Measurements from ENCODE around the gene RERG.
A peak's percentile ranks its signal among the peaks of the same experiment; 100 is the strongest.
"Not testable (repeated sequence)": the region's sequence is repeated elsewhere in the genome, so short reads cannot be mapped to it uniquely, and the experiment has no call there.

The RERG gene

DNA sequence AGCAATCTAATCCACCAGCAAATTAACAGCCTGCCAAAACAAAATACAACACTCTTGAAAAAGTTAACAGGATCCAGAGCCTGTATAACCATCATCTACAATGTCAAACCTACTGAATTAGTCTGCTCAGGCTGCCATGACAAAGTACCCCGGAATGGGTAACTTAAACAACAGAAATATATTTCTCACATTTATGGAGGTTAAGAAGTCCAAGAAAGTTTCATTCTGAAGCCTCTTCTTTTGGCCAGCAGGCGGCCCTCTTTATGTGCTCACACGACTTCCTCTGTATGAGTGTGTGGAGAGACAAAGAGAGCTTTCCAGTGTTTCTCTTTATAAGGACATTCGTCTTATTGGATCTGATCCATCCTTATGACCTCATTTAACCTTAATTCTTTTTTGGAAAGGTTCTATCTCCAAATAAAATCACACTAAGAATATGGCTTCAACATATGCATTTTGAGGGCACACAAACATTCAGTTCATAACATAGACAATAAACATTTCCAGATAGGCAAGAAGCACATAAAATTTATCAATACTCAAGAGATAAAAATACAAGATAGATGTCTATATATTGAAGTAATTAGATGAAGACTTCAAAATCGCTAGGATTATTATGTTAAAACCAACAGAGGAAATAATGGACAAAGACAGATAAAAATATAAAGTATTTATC, 5.9 kb upstream of the RERG start:
- H3K4me3 ChIP-seq (ENCODE audit: low read depth, low read length) = no peak overlapping the region
- DNase-seq (ENCODE audit: low read depth) = peak; percentile 28
- TF ChIP-seq MYC (IDR thresholded peaks at IDR 0.05; ENCODE audit: low read depth, low read length) (no peak), POLR2A (IDR thresholded peaks at IDR 0.05; ENCODE audit: extremely low read depth, insufficient read length) (no peak)
- TF ChIP-seq, protein P1, sequence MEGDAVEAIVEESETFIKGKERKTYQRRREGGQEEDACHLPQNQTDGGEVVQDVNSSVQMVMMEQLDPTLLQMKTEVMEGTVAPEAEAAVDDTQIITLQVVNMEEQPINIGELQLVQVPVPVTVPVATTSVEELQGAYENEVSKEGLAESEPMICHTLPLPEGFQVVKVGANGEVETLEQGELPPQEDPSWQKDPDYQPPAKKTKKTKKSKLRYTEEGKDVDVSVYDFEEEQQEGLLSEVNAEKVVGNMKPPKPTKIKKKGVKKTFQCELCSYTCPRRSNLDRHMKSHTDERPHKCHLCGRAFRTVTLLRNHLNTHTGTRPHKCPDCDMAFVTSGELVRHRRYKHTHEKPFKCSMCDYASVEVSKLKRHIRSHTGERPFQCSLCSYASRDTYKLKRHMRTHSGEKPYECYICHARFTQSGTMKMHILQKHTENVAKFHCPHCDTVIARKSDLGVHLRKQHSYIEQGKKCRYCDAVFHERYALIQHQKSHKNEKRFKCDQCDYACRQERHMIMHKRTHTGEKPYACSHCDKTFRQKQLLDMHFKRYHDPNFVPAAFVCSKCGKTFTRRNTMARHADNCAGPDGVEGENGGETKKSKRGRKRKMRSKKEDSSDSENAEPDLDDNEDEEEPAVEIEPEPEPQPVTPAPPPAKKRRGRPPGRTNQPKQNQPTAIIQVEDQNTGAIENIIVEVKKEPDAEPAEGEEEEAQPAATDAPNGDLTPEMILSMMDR (IDR thresholded peaks at IDR 0.05; ENCODE audit: low read depth, low read length) = peak; percentile 41

DNA sequence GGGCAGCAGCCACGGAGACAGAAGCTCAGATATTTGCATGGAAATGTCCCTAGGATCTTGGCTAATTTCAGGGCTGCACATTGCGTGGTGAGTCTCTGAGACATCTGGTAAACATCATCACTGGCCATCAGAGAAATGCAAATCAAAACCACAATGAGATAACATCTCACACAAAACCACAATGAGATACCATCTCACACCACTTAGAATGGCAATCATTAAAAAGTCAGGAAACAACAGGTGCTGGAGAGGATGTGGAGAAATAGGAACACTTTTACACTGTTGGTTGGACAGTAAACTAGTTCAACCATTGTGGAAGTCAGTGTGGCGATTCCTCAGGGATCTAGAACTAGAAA, 4.6 kb upstream of the RERG start:
- H3K4me3 ChIP-seq (ENCODE audit: low read depth, low read length) = not testable (repeated sequence)
- peak; percentile 16 for DNase-seq (ENCODE audit: low read depth)

DNA sequence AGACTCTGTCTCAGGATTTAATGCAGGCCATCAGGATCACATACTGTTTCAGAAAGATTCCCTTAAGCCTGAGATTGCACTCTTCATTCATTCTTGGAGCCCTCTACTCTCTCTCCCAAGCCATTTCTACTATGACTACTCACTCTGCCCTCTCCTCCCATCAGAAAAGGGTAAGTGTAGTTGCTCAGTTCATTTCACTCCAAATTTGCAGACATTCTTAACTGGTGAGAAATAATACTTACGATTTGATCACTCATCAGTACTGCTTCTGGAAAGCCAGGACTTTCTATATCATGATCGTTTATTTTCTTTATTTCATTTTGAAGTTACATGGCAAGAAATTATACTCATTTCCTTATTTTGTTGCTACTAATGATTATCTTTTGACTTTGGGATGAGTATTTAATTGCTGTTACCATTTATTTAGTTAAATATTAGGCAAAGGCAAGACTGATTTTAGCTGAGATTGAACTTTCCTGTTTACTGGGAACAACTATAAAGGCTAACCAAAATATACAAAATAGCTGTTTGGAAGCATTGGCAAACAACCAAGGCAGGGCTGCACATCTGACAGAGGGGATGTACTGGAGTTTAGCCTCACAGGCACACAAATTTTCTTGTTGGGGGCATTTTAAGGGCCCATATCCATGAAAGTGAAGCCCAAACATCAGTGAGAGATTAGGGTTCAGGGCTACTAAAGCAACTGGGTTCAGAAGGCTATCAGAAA, 4.1 kb upstream of the RERG start:
- TF ChIP-seq POLR2A (IDR thresholded peaks at IDR 0.05; ENCODE audit: extremely low read depth, insufficient read length) = no peak
- H3K4me3 ChIP-seq (ENCODE audit: low read depth, low read length) = no peak overlapping the region
- DNase-seq (ENCODE audit: low read depth) = no peak

DNA sequence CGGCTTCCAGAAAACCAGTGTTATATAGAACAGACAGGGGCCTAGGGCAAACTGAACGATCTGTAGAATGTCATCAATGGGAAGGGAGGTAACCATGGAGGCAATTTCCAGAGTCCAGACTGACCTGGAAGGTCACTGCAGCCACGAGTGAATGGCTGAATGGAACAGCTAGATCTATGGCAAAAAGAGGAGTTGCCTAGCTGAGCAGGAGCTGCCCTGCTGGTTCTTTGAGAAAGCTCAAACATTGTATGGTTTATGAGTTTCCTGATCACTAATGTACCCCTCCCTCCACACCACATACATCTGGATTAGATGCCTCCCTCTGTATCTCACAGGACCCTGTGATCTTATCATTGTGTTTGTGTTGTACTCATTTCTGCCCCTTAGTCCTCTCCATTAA, 1.0 kb upstream of the RERG start:
- TF ChIP-seq, protein P2, sequence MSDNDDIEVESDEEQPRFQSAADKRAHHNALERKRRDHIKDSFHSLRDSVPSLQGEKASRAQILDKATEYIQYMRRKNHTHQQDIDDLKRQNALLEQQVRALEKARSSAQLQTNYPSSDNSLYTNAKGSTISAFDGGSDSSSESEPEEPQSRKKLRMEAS (IDR thresholded peaks at IDR 0.05; ENCODE audit: low read depth, low read length) = no peak
- TF ChIP-seq MYC (IDR thresholded peaks at IDR 0.05; ENCODE audit: low read depth, low read length) = no peak
- TF ChIP-seq, protein P1 (IDR thresholded peaks at IDR 0.05; ENCODE audit: low read depth, low read length) = no peak
- TF ChIP-seq POLR2A (IDR thresholded peaks at IDR 0.05; ENCODE audit: extremely low read depth, insufficient read length) = no peak
- no peak overlapping the region for H3K4me3 ChIP-seq (ENCODE audit: low read depth, low read length)
- no peak for DNase-seq (ENCODE audit: low read depth)

DNA sequence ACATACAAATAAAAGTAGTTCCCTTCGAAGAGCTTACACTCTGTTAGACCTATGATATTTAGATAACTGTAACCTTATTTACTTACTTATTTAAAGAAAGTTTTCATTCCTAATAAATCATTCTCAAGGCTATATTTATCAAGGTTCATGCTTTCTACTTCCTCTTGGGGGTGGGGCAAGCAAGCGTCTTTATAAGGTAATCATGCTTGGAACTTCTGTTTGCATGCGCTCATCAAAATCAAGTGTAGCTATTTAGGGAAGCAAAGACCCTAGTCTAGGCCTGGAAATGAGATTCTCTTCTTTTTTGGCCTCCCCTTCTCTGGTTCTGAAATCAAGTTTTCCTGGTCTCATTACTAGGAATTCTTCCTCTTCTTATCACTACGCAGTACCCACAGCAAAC, 766 bp downstream of the RERG start:
- H3K4me3 ChIP-seq (ENCODE audit: low read depth, low read length) = no peak overlapping the region
- TF ChIP-seq POLR2A (IDR thresholded peaks at IDR 0.05; ENCODE audit: extremely low read depth, insufficient read length) = no peak
- no peak for TF ChIP-seq MYC (IDR thresholded peaks at IDR 0.05; ENCODE audit: low read depth, low read length)
- DNase-seq (ENCODE audit: low read depth) = no peak

DNA sequence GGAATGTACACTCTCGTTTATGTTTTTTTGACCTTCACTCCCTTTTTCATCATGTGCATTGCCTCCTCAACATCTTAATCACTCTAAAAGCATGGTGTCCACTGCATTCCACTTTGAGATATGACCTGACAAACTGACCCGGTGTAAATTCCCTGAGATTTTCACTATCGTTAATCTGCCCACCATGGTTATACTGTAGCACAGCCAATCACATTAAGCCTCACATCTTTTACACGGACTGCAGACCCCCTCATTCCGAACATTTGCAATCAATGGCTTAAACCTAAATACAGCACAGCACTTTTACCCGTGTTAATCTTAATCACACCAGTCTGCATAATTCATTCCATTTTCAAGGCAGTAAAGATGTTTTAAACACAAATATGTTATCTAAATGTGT, 2.4 kb downstream of the RERG start:
- TF ChIP-seq POLR2A (IDR thresholded peaks at IDR 0.05; ENCODE audit: extremely low read depth, insufficient read length) (no peak), MYC (IDR thresholded peaks at IDR 0.05; ENCODE audit: low read depth, low read length) (no peak)
- TF ChIP-seq, protein P1 (IDR thresholded peaks at IDR 0.05; ENCODE audit: low read depth, low read length) = no peak
- TF ChIP-seq, protein P2 (IDR thresholded peaks at IDR 0.05; ENCODE audit: low read depth, low read length) = no peak
- no peak for DNase-seq (ENCODE audit: low read depth)
- no peak overlapping the region for H3K4me3 ChIP-seq (ENCODE audit: low read depth, low read length)

DNA sequence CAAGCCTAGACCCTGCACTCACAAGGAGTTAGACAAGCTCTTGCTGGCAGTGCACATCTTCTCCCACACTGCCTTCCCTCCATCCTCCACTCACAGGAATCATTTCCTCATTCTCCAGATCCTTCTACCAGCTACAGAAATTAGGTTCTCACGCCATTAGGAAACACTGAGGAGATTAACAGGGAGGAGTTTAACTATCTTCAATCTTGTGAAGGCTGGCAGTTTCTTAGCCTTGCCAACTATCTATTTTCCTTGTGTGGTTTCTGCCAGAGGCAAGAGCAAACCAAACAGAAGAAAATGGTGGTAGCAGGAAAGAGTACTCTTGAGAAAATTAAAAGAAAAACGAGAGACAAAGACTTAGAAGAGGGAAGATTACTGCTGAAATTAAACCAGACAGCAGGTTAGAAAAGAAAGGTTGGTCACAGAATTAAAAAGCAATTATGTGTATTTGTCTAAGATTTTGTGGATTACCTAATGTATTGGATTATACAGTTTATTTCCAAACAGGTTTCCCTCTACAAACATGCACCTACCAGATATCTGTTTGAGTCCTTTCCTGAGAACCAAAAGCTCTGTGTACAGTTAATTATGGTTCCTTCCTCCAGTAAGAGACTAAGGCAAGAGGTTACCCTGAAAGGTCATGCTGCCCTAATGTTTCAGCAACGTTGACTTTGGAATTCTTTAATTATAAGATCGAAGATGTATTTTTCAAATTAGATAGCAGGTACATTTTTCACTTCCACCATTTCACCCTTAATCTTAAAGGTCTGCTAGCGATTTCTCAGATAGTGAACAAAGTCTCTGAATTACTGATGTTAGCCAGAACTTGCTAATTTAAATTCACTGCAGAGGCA, 5.0 kb downstream of the RERG start:
- TF ChIP-seq, protein P1 (IDR thresholded peaks at IDR 0.05; ENCODE audit: low read depth, low read length) = no peak
- TF ChIP-seq, protein P2 (IDR thresholded peaks at IDR 0.05; ENCODE audit: low read depth, low read length) = no peak
- TF ChIP-seq MYC (IDR thresholded peaks at IDR 0.05; ENCODE audit: low read depth, low read length) = no peak
- DNase-seq (ENCODE audit: low read depth) = no peak
- no peak overlapping the region for H3K4me3 ChIP-seq (ENCODE audit: low read depth, low read length)

All from NB4 (cell line).